Raji (cell line): ENCODE results near the gene PEAK1.
A peak's percentile ranks its signal among the peaks of the same experiment; 100 is the strongest.

Experiments used
- POLR2A ChIP-seq: IDR thresholded peaks from 2 replicates; pipeline ENCODE4 v1.6.1; 2011; ENCODE audit warnings: low read depth, low read length, control low read depth; ENCODE audit not compliant: insufficient read depth

The PEAK1 gene

DNA sequence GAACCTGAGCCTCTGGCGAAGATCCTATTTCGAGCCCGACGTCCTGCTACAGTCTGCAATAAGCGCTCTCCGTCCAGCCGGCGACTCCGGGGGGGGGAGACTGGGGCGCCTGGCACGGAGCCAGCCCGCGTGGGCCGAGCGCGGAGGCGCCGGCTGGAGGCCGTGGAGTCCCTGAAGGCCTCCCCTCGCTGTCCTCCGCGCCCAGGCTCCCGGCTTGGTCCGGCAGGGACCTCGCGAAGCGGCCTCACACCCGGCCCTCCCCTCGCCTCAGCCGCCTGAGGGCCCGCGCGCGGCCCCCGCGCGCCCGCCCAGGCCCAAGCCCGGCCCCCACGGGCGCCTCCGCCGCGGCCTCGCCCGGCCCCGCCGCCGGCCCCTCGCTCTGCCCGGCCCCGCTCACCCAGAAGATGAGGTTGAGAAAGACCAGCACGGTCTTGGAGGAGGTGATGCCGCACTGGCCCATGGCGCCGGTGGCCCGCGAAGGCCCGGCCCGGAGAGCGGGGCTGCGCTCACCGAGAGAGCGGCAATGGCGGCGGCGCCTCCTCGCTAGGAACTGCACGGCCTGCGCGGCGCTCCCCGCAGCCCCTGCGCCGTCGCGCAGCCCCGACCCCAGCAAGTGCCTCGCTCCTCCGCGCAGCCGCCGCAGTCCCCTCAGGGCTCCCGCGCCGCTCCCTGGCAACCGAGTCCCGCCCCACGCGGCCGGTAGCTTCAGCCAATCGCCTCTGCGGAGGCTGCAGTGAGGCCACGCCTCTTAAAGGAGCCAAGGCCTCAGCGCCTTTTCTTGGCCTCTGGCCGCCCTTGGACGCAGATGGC is 349.2 kb downstream of the PEAK1 start, which contains the start of gene TSPAN3:
Gene TSPAN3, minus strand, starts transcription at position 615 of the 810 bp plus-strand sequence. Its CDS starts 155 bp downstream, at position 460.
- peak; percentile 95 for TF ChIP-seq POLR2A

DNA sequence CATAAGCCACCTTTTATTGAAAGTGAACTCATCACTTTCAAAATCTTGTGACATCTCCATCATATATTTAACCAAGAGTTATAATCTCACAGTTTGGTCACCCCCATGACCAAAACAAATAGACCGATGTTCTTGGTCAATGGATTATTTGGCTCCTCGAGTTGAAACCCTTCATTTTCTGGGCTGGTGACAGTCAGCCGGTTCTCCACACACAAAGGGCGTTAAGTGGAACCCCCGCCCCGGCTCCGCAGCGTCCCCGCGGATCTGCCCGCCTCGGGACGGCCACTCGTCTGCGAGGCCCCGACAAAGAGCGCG is 349.8 kb downstream of the PEAK1 start:
- TF ChIP-seq POLR2A: no peak

DNA sequence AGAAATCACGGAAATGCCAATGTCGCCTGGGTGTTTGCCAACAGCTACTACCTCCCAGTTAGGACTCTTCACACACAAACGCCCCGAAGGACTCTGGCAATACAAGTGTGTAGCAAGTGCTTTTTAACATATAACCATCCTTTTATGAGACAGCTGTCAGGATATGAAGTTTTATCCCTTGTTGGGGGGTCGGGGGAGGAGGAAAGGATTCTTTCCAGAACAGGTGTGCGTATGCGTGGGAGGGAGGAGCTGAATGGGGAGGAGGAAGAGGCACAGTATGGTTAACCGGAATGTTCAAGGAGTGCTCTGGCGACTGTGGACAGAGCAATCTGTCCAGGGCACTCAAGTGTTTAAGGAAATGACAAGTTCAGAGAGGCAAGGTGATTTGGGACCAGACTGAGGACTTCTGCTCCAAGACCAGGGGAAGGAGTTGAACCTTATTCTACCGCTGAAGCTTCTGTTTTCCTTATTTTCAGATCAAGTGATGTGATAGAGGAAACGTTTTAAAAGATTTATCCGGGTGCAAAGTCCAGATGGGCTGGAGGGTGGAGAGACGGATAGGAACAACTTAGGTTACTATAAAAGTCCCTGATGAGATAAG is 350.3 kb downstream of the PEAK1 start:
- no peak for TF ChIP-seq POLR2A

DNA sequence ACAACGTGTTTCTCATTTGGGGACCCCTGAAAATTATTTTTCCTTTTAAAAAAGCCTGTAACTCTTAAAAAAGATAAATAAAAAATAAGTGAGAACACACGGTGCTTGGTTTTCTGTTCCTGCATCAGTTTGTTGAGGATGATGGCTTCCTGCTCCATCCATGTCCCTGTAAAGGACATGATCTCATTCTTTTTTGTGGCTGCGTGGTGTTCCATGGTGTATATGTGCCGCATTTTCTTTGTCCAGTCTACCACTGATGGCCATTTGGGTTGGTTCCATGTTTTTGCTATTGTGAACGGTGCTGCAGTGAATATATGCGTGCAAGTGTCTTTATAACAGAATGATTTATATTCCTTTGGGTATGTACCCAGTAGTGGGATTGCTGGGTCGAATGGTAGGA is 351.3 kb downstream of the PEAK1 start:
- no peak for TF ChIP-seq POLR2A

DNA sequence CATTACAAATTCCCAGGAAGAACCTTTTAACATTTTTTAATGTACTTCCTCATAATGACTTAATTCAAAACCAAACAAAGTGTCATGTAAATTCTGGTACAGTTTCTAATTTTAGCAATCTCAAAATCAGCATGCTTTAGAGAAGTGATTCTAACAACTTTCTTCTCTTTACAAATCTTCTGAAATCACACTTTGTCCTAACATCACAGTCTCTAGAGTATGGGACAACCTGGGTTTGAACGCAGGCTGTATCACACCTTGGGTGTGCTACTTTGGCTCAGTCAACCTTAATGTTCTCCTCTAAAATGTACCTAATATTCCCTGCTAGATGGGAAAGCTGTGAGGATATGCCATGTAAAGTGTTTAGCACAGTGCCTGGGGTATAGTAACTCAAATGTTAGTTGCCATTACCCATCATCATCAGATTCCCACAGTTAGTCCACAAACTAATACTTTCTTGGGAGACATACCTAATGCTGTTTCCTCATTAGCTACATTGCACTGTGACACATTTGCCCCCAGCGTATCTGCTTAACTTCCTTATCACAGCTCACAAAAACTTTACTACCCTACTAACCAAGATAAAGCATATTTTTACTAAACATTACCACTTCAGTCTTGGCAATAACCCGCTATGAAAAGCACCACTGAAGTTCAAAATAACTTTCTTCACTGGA is 352.1 kb downstream of the PEAK1 start:
- no peak for TF ChIP-seq POLR2A

DNA sequence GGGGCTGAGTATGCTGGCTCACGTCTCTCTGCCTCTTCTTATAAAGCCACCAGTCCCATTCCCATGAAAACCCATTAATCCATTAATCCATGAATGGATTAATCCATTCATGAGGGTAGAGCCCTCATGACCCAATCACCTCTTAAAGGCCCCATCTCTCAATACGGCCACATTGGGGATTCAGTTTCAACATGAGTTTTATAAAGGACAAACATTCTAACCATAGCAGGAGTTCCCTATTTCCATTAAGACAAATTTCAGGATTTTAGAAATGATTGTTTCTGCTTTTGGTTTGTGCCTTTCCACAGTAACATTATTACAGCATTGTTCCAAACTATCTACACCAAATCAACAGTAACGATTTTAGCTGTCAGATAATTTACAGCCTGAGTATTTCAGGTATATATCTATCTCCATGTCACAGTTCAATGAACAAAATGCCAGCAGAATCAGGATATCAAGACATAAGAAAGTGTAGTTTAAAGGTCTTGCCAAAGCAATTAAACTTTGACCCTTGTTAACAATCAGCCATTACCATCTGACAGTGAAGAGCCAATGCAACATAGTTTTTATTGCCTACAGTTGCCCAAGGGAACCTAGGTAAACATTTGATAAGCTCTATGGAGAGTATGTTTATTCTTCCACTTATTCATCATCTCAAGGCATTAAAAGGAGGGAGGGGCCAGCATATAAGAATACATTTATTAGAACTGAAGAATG is 352.8 kb downstream of the PEAK1 start:
- TF ChIP-seq POLR2A: no peak

DNA sequence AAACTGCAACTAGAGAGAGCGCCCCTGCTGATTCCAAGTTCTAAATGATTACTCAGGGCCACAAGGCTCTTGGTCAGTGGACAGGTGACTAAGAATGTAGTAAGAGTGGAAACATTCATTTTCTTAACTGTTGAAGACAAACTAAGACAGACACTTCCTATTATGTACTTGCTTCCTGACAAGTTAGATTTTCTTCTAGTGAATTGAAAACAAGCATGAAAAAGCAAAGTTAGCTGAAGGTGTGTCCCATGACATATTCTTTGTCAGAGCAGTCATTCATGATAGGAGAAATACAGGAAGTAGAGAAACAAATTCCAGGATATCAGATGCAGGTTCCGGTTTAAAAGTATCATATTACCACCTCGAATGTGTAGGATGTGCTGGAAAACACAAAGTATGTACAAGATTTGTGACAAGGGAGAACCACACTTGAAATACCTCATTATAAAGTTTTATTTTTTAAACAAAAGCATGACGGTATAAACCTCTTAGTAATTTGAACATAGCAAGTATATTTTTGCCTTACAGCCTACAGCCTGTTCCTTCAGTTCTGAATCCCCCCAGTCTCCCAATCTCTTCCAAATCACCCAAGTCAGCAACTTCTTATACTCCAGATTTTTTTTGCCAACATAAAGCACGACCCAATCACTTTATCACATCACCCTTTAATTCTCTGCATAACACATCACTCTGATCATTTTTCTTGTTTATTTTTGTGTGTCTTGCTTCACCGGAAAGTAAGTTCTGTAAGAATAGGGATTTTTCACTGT is 355.2 kb downstream of the PEAK1 start:
- TF ChIP-seq POLR2A: no peak

DNA sequence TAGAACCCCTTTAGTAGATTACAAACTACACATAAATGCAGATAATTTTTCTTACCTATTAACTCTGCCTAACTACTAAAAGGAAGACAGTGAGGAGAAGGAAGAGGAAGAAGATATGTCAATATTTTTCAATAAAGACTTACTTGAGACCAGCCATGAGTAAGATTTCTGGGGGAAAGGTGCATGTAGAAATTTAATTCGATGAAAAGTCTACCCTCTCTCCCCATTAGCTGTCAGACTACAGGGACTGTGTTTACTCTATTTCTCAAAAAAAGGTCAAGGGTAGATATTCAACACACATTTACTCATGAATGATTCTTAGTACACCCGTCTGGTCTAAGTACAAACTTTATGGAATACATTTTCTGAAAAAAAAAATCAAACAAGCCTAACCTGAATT is 355.8 kb downstream of the PEAK1 start:
- TF ChIP-seq POLR2A: no peak

DNA sequence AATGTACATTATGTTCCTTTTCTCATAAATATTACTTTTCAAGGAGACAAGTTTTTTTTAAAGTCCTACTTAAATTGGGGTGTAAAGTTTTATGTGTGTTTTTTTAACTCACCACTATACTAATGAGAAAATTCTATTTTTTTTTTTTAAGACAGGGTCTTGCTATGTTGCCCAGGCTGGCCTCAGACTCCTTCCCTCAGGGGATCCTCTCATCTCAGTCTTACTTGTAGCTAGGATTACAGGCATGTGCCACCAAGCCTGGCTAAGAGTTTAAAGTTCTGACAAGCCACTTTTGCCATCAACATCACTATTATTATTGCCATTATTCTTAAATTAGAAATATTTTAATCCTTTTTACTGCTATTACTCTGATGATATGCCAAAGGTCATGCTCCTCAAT is 356.7 kb downstream of the PEAK1 start:
- TF ChIP-seq POLR2A: no peak

DNA sequence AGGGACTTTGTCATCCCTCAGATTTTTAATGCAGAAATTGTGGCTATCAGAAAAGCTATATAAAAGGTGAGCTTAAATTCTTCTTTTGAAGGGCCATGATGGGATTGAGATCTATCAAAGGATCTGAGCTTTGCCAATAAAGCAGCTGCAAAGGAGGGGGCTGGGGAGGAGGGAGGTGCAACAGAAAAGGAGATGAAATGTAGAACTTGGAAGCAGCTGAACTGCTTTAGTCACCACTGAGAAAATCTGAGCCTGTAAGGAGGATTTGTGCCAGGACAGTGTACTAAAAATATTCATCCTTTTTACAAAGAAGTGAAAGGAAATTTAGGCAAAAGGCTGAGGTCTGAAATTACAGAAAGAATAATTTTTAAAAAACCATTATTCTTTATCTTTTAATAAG is 359.4 kb downstream of the PEAK1 start:
- TF ChIP-seq POLR2A: no peak

DNA sequence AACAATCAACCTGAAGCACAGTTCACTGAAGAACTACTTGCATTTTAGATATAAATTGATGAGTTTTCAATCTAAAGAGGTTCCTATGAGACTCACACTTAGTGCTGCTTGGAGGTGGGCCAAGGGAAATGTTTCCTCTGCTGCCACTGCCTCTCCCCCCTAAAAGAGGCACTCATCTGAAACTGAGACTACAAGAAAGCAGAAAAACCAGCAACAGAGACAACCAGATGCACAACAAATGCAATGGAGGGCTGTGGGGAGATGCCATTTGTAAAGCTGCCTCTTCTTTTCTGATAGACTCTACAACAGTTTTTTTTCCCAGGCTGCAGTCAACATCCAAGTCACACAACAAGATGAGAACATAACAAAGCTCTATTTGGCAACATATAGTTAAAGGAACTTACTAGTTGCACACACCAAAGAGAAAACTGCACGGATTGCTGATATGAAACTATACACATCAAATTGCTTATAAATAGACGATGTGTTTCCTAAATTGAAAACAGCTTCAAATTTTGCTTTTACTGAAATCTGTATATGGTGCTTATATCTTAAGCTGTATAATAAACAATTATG is 360.0 kb downstream of the PEAK1 start:
- TF ChIP-seq POLR2A: no peak

DNA sequence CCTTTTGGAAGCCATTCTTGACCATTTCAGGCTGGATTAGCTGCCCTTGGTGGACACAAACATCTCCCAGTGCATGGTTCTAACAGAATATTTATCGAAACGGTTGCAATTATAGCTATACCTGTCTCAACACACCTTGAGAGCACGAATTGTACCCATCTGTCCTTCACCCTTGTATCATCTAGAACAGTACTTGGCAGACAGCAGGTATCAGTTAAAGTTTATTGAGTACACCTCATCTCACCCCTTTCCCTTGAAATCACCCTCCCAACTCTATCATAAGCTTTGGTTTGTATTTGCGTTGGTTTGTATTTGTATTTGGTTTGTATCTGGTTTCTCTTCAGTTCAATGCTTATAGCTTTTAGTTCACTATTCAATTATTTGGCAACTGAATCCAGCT is 361.4 kb downstream of the PEAK1 start:
- TF ChIP-seq POLR2A: no peak

DNA sequence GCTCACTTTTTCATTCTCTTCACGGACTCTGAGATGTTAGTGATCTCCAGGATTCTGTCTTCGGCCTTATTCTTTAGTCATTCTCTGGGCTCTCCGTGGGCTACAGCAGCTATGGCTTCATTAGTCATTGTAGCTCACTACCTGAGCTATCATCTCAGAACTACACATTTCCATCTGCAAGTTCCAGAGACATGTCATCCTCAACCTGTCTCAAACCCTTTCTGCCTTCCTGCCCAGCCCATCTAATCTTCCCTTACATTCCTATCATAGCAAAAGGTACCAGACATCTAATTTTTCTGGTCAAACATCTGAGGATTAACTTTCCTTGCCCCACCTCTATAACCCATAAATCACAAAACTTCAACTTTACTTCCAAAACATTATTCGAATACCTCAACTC is 362.2 kb downstream of the PEAK1 start:
- TF ChIP-seq POLR2A: no peak

DNA sequence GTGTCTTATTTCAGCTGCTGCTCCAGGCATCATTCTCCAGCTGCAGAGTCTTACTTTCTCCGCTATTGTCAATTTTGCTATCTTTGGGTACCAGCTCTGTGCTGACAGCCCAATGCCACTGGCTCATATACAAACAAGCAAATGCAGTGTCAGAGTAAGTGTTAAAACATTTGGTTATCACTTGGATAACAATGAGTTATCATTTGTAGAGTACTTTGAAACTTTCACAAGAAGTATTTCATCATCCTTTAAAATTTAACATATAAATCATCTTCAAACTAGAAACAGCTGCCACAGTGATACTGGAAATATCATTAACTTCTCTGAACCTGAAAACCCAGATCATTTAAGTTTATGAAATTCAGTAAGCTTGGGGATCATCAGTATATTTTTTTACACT is 362.8 kb downstream of the PEAK1 start:
- no peak for TF ChIP-seq POLR2A
